ENCODE measurements around the gene ZNF25.
"Not testable (repeated sequence)": the region's sequence is repeated elsewhere in the genome, so short reads cannot be mapped to it uniquely, and the experiment has no call there.

The ZNF25 gene

GRCh38 chr10:37948210-37948609, 28.2 kb downstream of the ZNF25 start:
- no peak overlapping the region for H3K9ac ChIP-seq (ENCODE audit: low read length)
- no peaks in the 10 kb centered on the region for H3K4me1 ChIP-seq (ENCODE audit: control insufficient read depth, insufficient read depth, low read length)
- no peaks in the 10 kb centered on the region; the same call in 1 of the 2 replicates for H3K36me3 ChIP-seq (ENCODE audit: control insufficient read depth, insufficient read depth, low read length)
- no peak overlapping the region for H3K27ac ChIP-seq (ENCODE audit: low read depth, low read length)
- no peaks in the 10 kb centered on the region for H3K27me3 ChIP-seq (ENCODE audit: control insufficient read depth, insufficient read depth, low read length)
- no peak overlapping the region for H3K4me3 ChIP-seq (ENCODE audit: low read depth, low read length)
- peaks cover 70% of the 10 kb centered on the region for H3K9me3 ChIP-seq (ENCODE audit: control insufficient read depth, insufficient read depth, low read depth, low read length)

GRCh38 chr10:37947526-37947925, 28.9 kb downstream of the ZNF25 start:
- Histone ChIP-seq H3K4me1 (ENCODE audit: control insufficient read depth, insufficient read depth, low read length) (no peaks in the 10 kb centered on the region), H3K27me3 (ENCODE audit: control insufficient read depth, insufficient read depth, low read length) (no peaks in the 10 kb centered on the region), H3K27ac (ENCODE audit: low read depth, low read length) (no peak overlapping the region), H3K36me3 (ENCODE audit: control insufficient read depth, insufficient read depth, low read length) (no peaks in the 10 kb centered on the region; the same call in 1 of the 2 replicates), H3K4me3 (ENCODE audit: low read depth, low read length) (no peak overlapping the region), H3K9ac (ENCODE audit: low read length) (no peak overlapping the region), H3K9me3 (ENCODE audit: control insufficient read depth, insufficient read depth, low read depth, low read length) (peaks cover 70% of the 10 kb centered on the region)

- Histone ChIP-seq H3K27ac (ENCODE audit: low read depth, low read length) (no peak overlapping the region), H3K4me1 (ENCODE audit: control insufficient read depth, insufficient read depth, low read length) (no peaks in the 10 kb centered on the region), H3K4me3 (ENCODE audit: low read depth, low read length) (no peak overlapping the region), H3K9me3 (ENCODE audit: control insufficient read depth, insufficient read depth, low read depth, low read length) (peaks cover 84% of the 10 kb centered on the region), H3K9ac (ENCODE audit: low read length) (no peak overlapping the region), H3K27me3 (ENCODE audit: control insufficient read depth, insufficient read depth, low read length) (no peaks in the 10 kb centered on the region), H3K36me3 (ENCODE audit: control insufficient read depth, insufficient read depth, low read length) (no peaks in the 10 kb centered on the region)
Observed at GRCh38 chr10:37937864-37938263, 38.6 kb downstream of the ZNF25 start.

GRCh38 chr10:37934791-37935190, 41.7 kb downstream of the ZNF25 start:
- no peaks in the 10 kb centered on the region for H3K36me3 ChIP-seq (ENCODE audit: control insufficient read depth, insufficient read depth, low read length)
- H3K27ac ChIP-seq (ENCODE audit: low read depth, low read length) = no peak overlapping the region
- no peaks in the 10 kb centered on the region for H3K27me3 ChIP-seq (ENCODE audit: control insufficient read depth, insufficient read depth, low read length)
- no peak overlapping the region for H3K4me3 ChIP-seq (ENCODE audit: low read depth, low read length)
- no peaks in the 10 kb centered on the region for H3K4me1 ChIP-seq (ENCODE audit: control insufficient read depth, insufficient read depth, low read length)
- H3K9me3 ChIP-seq (ENCODE audit: control insufficient read depth, insufficient read depth, low read depth, low read length) = peaks cover 71% of the 10 kb centered on the region
- H3K9ac ChIP-seq (ENCODE audit: low read length) = no peak overlapping the region

- Histone ChIP-seq H3K27me3 (ENCODE audit: control insufficient read depth, insufficient read depth, low read length) (no peaks in the 10 kb centered on the region), H3K36me3 (ENCODE audit: control insufficient read depth, insufficient read depth, low read length) (no peaks in the 10 kb centered on the region), H3K4me3 (ENCODE audit: low read depth, low read length) (no peak overlapping the region), H3K9ac (ENCODE audit: low read length) (no peak overlapping the region), H3K4me1 (ENCODE audit: control insufficient read depth, insufficient read depth, low read length) (no peaks in the 10 kb centered on the region), H3K27ac (ENCODE audit: low read depth, low read length) (no peak overlapping the region), H3K9me3 (ENCODE audit: control insufficient read depth, insufficient read depth, low read depth, low read length) (peaks cover 46% of the 10 kb centered on the region)
Observed at GRCh38 chr10:37930423-37930822, 46.0 kb downstream of the ZNF25 start.

GRCh38 chr10:37908165-37908564, 68.3 kb downstream of the ZNF25 start:
- H3K27me3 ChIP-seq (ENCODE audit: control insufficient read depth, insufficient read depth, low read length); H3K36me3 ChIP-seq (ENCODE audit: control insufficient read depth, insufficient read depth, low read length); H3K27ac ChIP-seq (ENCODE audit: low read depth, low read length); H3K9ac ChIP-seq (ENCODE audit: low read length); H3K4me1 ChIP-seq (ENCODE audit: control insufficient read depth, insufficient read depth, low read length); H3K4me3 ChIP-seq (ENCODE audit: low read depth, low read length): not testable (repeated sequence)
- peaks cover 44% of the 10 kb centered on the region for H3K9me3 ChIP-seq (ENCODE audit: control insufficient read depth, insufficient read depth, low read depth, low read length)

GRCh38 chr10:37906382-37906781, 70.1 kb downstream of the ZNF25 start:
- Histone ChIP-seq H3K27ac (ENCODE audit: low read depth, low read length) (no peak overlapping the region), H3K36me3 (ENCODE audit: control insufficient read depth, insufficient read depth, low read length) (no peaks in the 10 kb centered on the region), H3K4me3 (ENCODE audit: low read depth, low read length) (no peak overlapping the region), H3K9me3 (ENCODE audit: control insufficient read depth, insufficient read depth, low read depth, low read length) (peaks cover 35% of the 10 kb centered on the region), H3K9ac (ENCODE audit: low read length) (no peak overlapping the region), H3K27me3 (ENCODE audit: control insufficient read depth, insufficient read depth, low read length) (no peaks in the 10 kb centered on the region), H3K4me1 (ENCODE audit: control insufficient read depth, insufficient read depth, low read length) (no peaks in the 10 kb centered on the region)
